ENCODE data around the gene HIGD2B.
A peak's percentile ranks its signal among the peaks of the same experiment; 100 is the strongest.
"Not testable (repeated sequence)": the region's sequence is repeated elsewhere in the genome, so short reads cannot be mapped to it uniquely, and the experiment has no call there.

HIGD2B gene

GRCh38 chr15:72671525-72671924 lies 14.5 kb downstream of the HIGD2B start:
- Histone ChIP-seq H3K9ac (ENCODE audit: low read depth, low read length) (no peak overlapping the region), H3K9me3 (ENCODE audit: control insufficient read depth, insufficient read depth, low read length) (no peaks in the 10 kb centered on the region), H3K4me3 (ENCODE audit: low read depth, low read length) (peak overlapping the region; percentile 59; the same call in 1 of the 2 replicates), H3K36me3 (ENCODE audit: control insufficient read depth, insufficient read depth, low read length) (no peaks in the 10 kb centered on the region), H3K4me1 (ENCODE audit: control insufficient read depth, insufficient read depth, low read length) (peaks cover 11% of the 10 kb centered on the region), H3K27ac (ENCODE audit: low read depth, low read length) (peak overlapping the region; percentile 84), H3K27me3 (ENCODE audit: control insufficient read depth, insufficient read depth, low read length) (no peaks in the 10 kb centered on the region)

GRCh38 chr15:72670656-72671352 lies 15.2 kb downstream of the HIGD2B start:
- not testable (repeated sequence) for H3K36me3 ChIP-seq (ENCODE audit: control insufficient read depth, insufficient read depth, low read length); H3K27me3 ChIP-seq (ENCODE audit: control insufficient read depth, insufficient read depth, low read length); H3K9me3 ChIP-seq (ENCODE audit: control insufficient read depth, insufficient read depth, low read length); H3K9ac ChIP-seq (ENCODE audit: low read depth, low read length)
- peak overlapping the region; percentile 84 for H3K27ac ChIP-seq (ENCODE audit: low read depth, low read length)
- H3K4me1 ChIP-seq (ENCODE audit: control insufficient read depth, insufficient read depth, low read length), result peaks cover 11% of the 10 kb centered on the region
- peak overlapping the region; percentile 59 for H3K4me3 ChIP-seq (ENCODE audit: low read depth, low read length)

- peaks cover 11% of the 10 kb centered on the region for H3K4me1 ChIP-seq (ENCODE audit: control insufficient read depth, insufficient read depth, low read length)
- not testable (repeated sequence) for H3K9ac ChIP-seq (ENCODE audit: low read depth, low read length); H3K36me3 ChIP-seq (ENCODE audit: control insufficient read depth, insufficient read depth, low read length); H3K4me3 ChIP-seq (ENCODE audit: low read depth, low read length); H3K27me3 ChIP-seq (ENCODE audit: control insufficient read depth, insufficient read depth, low read length); H3K27ac ChIP-seq (ENCODE audit: low read depth, low read length); H3K9me3 ChIP-seq (ENCODE audit: control insufficient read depth, insufficient read depth, low read length)
Observed at GRCh38 chr15:72669803-72670202, 16.2 kb downstream of the HIGD2B start.

- H3K9me3 ChIP-seq (ENCODE audit: control insufficient read depth, insufficient read depth, low read length); H3K9ac ChIP-seq (ENCODE audit: low read depth, low read length); H3K4me3 ChIP-seq (ENCODE audit: low read depth, low read length); H3K27ac ChIP-seq (ENCODE audit: low read depth, low read length); H3K36me3 ChIP-seq (ENCODE audit: control insufficient read depth, insufficient read depth, low read length); H3K27me3 ChIP-seq (ENCODE audit: control insufficient read depth, insufficient read depth, low read length); H3K4me1 ChIP-seq (ENCODE audit: control insufficient read depth, insufficient read depth, low read length): not testable (repeated sequence)
Observed at GRCh38 chr15:72665706-72666105, 20.3 kb downstream of the HIGD2B start.

GRCh38 chr15:72663931-72664330 lies 22.1 kb downstream of the HIGD2B start:
- not testable (repeated sequence) for H3K27ac ChIP-seq (ENCODE audit: low read depth, low read length); H3K27me3 ChIP-seq (ENCODE audit: control insufficient read depth, insufficient read depth, low read length); H3K9ac ChIP-seq (ENCODE audit: low read depth, low read length); H3K4me1 ChIP-seq (ENCODE audit: control insufficient read depth, insufficient read depth, low read length); H3K9me3 ChIP-seq (ENCODE audit: control insufficient read depth, insufficient read depth, low read length); H3K36me3 ChIP-seq (ENCODE audit: control insufficient read depth, insufficient read depth, low read length); H3K4me3 ChIP-seq (ENCODE audit: low read depth, low read length)

- not testable (repeated sequence) for H3K9ac ChIP-seq (ENCODE audit: low read depth, low read length); H3K27ac ChIP-seq (ENCODE audit: low read depth, low read length); H3K9me3 ChIP-seq (ENCODE audit: control insufficient read depth, insufficient read depth, low read length); H3K4me3 ChIP-seq (ENCODE audit: low read depth, low read length); H3K36me3 ChIP-seq (ENCODE audit: control insufficient read depth, insufficient read depth, low read length); H3K27me3 ChIP-seq (ENCODE audit: control insufficient read depth, insufficient read depth, low read length); H3K4me1 ChIP-seq (ENCODE audit: control insufficient read depth, insufficient read depth, low read length)
Observed at GRCh38 chr15:72661081-72661480, 24.9 kb downstream of the HIGD2B start.

- H3K36me3 ChIP-seq (ENCODE audit: control insufficient read depth, insufficient read depth, low read length); H3K4me3 ChIP-seq (ENCODE audit: low read depth, low read length); H3K27ac ChIP-seq (ENCODE audit: low read depth, low read length); H3K4me1 ChIP-seq (ENCODE audit: control insufficient read depth, insufficient read depth, low read length); H3K27me3 ChIP-seq (ENCODE audit: control insufficient read depth, insufficient read depth, low read length); H3K9me3 ChIP-seq (ENCODE audit: control insufficient read depth, insufficient read depth, low read length); H3K9ac ChIP-seq (ENCODE audit: low read depth, low read length): not testable (repeated sequence)
Observed at GRCh38 chr15:72656014-72656413, 30.0 kb downstream of the HIGD2B start.

- H3K27ac ChIP-seq (ENCODE audit: low read depth, low read length); H3K4me3 ChIP-seq (ENCODE audit: low read depth, low read length); H3K4me1 ChIP-seq (ENCODE audit: control insufficient read depth, insufficient read depth, low read length); H3K36me3 ChIP-seq (ENCODE audit: control insufficient read depth, insufficient read depth, low read length); H3K9ac ChIP-seq (ENCODE audit: low read depth, low read length); H3K27me3 ChIP-seq (ENCODE audit: control insufficient read depth, insufficient read depth, low read length); H3K9me3 ChIP-seq (ENCODE audit: control insufficient read depth, insufficient read depth, low read length): not testable (repeated sequence)
Observed at GRCh38 chr15:72654397-72654796, 31.6 kb downstream of the HIGD2B start, which contains the start of gene GOLGA6B. GOLGA6B (plus strand) TSS chr15:72654697; CDS start chr15:72654738, 41 bp downstream.

GRCh38 chr15:72648631-72649253 lies 37.2 kb downstream of the HIGD2B start:
- not testable (repeated sequence) for H3K27ac ChIP-seq (ENCODE audit: low read depth, low read length); H3K4me3 ChIP-seq (ENCODE audit: low read depth, low read length); H3K36me3 ChIP-seq (ENCODE audit: control insufficient read depth, insufficient read depth, low read length); H3K27me3 ChIP-seq (ENCODE audit: control insufficient read depth, insufficient read depth, low read length); H3K9me3 ChIP-seq (ENCODE audit: control insufficient read depth, insufficient read depth, low read length); H3K4me1 ChIP-seq (ENCODE audit: control insufficient read depth, insufficient read depth, low read length); H3K9ac ChIP-seq (ENCODE audit: low read depth, low read length)

GRCh38 chr15:72642271-72642670 lies 43.7 kb downstream of the HIGD2B start:
- H3K27me3 ChIP-seq (ENCODE audit: control insufficient read depth, insufficient read depth, low read length); H3K9ac ChIP-seq (ENCODE audit: low read depth, low read length); H3K27ac ChIP-seq (ENCODE audit: low read depth, low read length); H3K36me3 ChIP-seq (ENCODE audit: control insufficient read depth, insufficient read depth, low read length); H3K4me1 ChIP-seq (ENCODE audit: control insufficient read depth, insufficient read depth, low read length); H3K9me3 ChIP-seq (ENCODE audit: control insufficient read depth, insufficient read depth, low read length); H3K4me3 ChIP-seq (ENCODE audit: low read depth, low read length): not testable (repeated sequence)

- not testable (repeated sequence) for H3K9ac ChIP-seq (ENCODE audit: low read depth, low read length); H3K27me3 ChIP-seq (ENCODE audit: control insufficient read depth, insufficient read depth, low read length); H3K9me3 ChIP-seq (ENCODE audit: control insufficient read depth, insufficient read depth, low read length); H3K4me3 ChIP-seq (ENCODE audit: low read depth, low read length); H3K4me1 ChIP-seq (ENCODE audit: control insufficient read depth, insufficient read depth, low read length); H3K27ac ChIP-seq (ENCODE audit: low read depth, low read length); H3K36me3 ChIP-seq (ENCODE audit: control insufficient read depth, insufficient read depth, low read length)
Observed at GRCh38 chr15:72639759-72640483, 46.1 kb downstream of the HIGD2B start.
